GM08714 (cell line): ENCODE measurements around the gene RGS2.

ENCODE experiments used
- H3K4me3 ChIP-seq: fragments of 200-500 bp; sonication (Bioruptor generic); 2 replicates; pipeline ENCODE4 v1.5.1; 2014; ENCODE audit warnings: mild to moderate bottlenecking, low read length, inconsistent platforms
- ZNF274 ChIP-seq: IDR thresholded peaks from 2 replicates; pipeline ENCODE4 v1.6.1; 2012; ENCODE audit warnings: mild to moderate bottlenecking, low read depth, low read length

The RGS2 gene

GRCh38 chr1:192830595-192831246 is 21.9 kb downstream of the RGS2 start:
- TF ChIP-seq ZNF274: no peak
- no peak overlapping the region for H3K4me3 ChIP-seq

GRCh38 chr1:192831706-192832355 is 23.0 kb downstream of the RGS2 start:
- no peak overlapping the region for H3K4me3 ChIP-seq
- no peak for TF ChIP-seq ZNF274

GRCh38 chr1:192832492-192832891 is 23.7 kb downstream of the RGS2 start:
- H3K4me3 ChIP-seq: no peak overlapping the region
- no peak for TF ChIP-seq ZNF274

GRCh38 chr1:192835116-192835515 is 26.3 kb downstream of the RGS2 start:
- no peak overlapping the region for H3K4me3 ChIP-seq
- no peak for TF ChIP-seq ZNF274

GRCh38 chr1:192839162-192840066 is 30.6 kb downstream of the RGS2 start:
- TF ChIP-seq ZNF274: no peak

GRCh38 chr1:192844360-192844759 is 35.5 kb downstream of the RGS2 start:
- no peak overlapping the region for H3K4me3 ChIP-seq
- TF ChIP-seq ZNF274: no peak

More at GRCh38 chr1:192839162-192840066, 30.6 kb downstream of the RGS2 start:
- H3K4me3 ChIP-seq: no peak overlapping the region

- TF ChIP-seq ZNF274: no peak
- H3K4me3 ChIP-seq: no peak overlapping the region
These were observed 38.1 kb downstream of the RGS2 start for GRCh38 chr1:192846950-192847349.

GRCh38 chr1:192849011-192849410 is 40.2 kb downstream of the RGS2 start:
- no peak for TF ChIP-seq ZNF274
- no peak overlapping the region for H3K4me3 ChIP-seq

GRCh38 chr1:192849442-192849841 is 40.6 kb downstream of the RGS2 start:
- no peak overlapping the region for H3K4me3 ChIP-seq
- no peak for TF ChIP-seq ZNF274

- H3K4me3 ChIP-seq: no peak overlapping the region
- TF ChIP-seq ZNF274: no peak
These were observed 43.4 kb downstream of the RGS2 start for GRCh38 chr1:192852001-192852947.

GRCh38 chr1:192858456-192858855 is 49.6 kb downstream of the RGS2 start:
- TF ChIP-seq ZNF274: no peak
- H3K4me3 ChIP-seq: no peak overlapping the region

- H3K4me3 ChIP-seq: no peak overlapping the region
- no peak for TF ChIP-seq ZNF274
These were observed 51.0 kb downstream of the RGS2 start for GRCh38 chr1:192859808-192860207.

- TF ChIP-seq ZNF274: no peak
- no peak overlapping the region for H3K4me3 ChIP-seq
These were observed 51.8 kb downstream of the RGS2 start for GRCh38 chr1:192860478-192861185.
